H1 (cell line): ENCODE measurements around the gene RAB38. TPM values are rescaled to one million over a fixed set of nuclear protein-coding genes. Genes with fewer than 3 reads are reported as not detected.

Source experiments
- CTCF ChIA-PET: fragments of 300-600 bp; sonication (Branson Sonifier 250); formaldehyde crosslinking; loops from one replicate; lab custom pipeline; 2021; ENCODE audit not compliant: partially characterized antibody; lab: Charles Lee
- POLR2A ChIA-PET: fragments of 300-600 bp; sonication (Branson Sonifier 250); formaldehyde crosslinking; loops from one replicate; lab custom pipeline; 2021; ENCODE audit warnings: inconsistent platforms; ENCODE audit not compliant: partially characterized antibody; lab: Charles Lee
- DNase-seq, 2 experiments: peaks; one replicate each; pipeline versions ENCODE4 v3.0.0 to v3.0.0-alpha.2; 2010 to 2022; ENCODE audit warnings: low spot score in 2 of 2, low read depth in 1 of 2, mixed read lengths in 1 of 2
- FAIRE-seq: peaks from 2 replicates; lab custom pipeline; 2011; peaks lifted over from hg19 to GRCh38; lab: Jason Lieb, UNC
- H2AFZ ChIP-seq: 2 replicates; pipeline ENCODE4 v1.8.1; 2012; ENCODE audit warnings: low read length, inconsistent platforms
- H2AK5ac ChIP-seq: 2 replicates; pipeline ENCODE4 v1.6.1; 2013; ENCODE audit warnings: low read depth, low read length
- H2BK120ac ChIP-seq: replicated peaks from 2 replicates; pipeline ENCODE3; 2013; ENCODE audit warnings: low read depth, low read length, inconsistent platforms
- H2BK12ac ChIP-seq: 2 replicates; pipeline ENCODE4 v1.6.1; 2013; ENCODE audit warnings: low read depth, low read length
- H2BK15ac ChIP-seq: 2 replicates; pipeline ENCODE4 v1.6.1; 2013; ENCODE audit warnings: low read length
- H2BK20ac ChIP-seq: 2 replicates; pipeline ENCODE4 v1.6.1; 2013; ENCODE audit warnings: low read length
- H2BK5ac ChIP-seq: 2 replicates; pipeline ENCODE4 v1.6.1; 2013; ENCODE audit warnings: low read depth, low read length
- H3K14ac ChIP-seq: 2 replicates; pipeline ENCODE4 v1.6.1; 2013; ENCODE audit warnings: inconsistent platforms; ENCODE audit not compliant: insufficient read length
- H3K18ac ChIP-seq: 2 replicates; pipeline ENCODE4 v1.6.1; 2013; ENCODE audit warnings: low read length; ENCODE audit errors: extremely low read depth
- H3K23ac ChIP-seq: 2 replicates; pipeline ENCODE4 v1.6.1; 2013; ENCODE audit warnings: inconsistent platforms; ENCODE audit not compliant: insufficient read length
- H3K23me2 ChIP-seq: 2 replicates; pipeline ENCODE4 v1.6.1; 2013; ENCODE audit warnings: low read depth, low read length
- H3K27ac ChIP-seq: 2 replicates; pipeline ENCODE4 v1.6.1; 2011; ENCODE audit warnings: low read depth, low read length, inconsistent platforms
- H3K27me3 ChIP-seq, 4 experiments: replicated peaks in 1 of 4; 1 replicate in 1 of 4; 2 replicates in 3 of 4; pipeline versions ENCODE4 v1.6.1 to v1.8.1; 2011 to 2013; ENCODE audit warnings: low read length in 3 of 4, mild to moderate bottlenecking in 3 of 4, inconsistent platforms in 2 of 4, mixed read lengths in 2 of 4, moderate library complexity in 1 of 4; ENCODE audit not compliant: control insufficient read depth in 3 of 4, insufficient read depth in 3 of 4; ENCODE audit errors: extremely low read depth in 1 of 4
- H3K36me3 ChIP-seq, 4 experiments: 2 replicates each; pipeline versions ENCODE4 v1.6.1 to v1.8.1; 2011 to 2013; ENCODE audit warnings: mild to moderate bottlenecking in 4 of 4, low read length in 3 of 4, moderate library complexity in 2 of 4, control low read depth in 1 of 4, inconsistent platforms in 1 of 4; ENCODE audit not compliant: insufficient read depth in 4 of 4, control insufficient read depth in 2 of 4
- H3K4ac ChIP-seq: replicated peaks from 2 replicates; pipeline ENCODE3; 2013; ENCODE audit warnings: low read length, low read depth, mixed read lengths, inconsistent platforms; ENCODE audit not compliant: insufficient read length
- H3K4me1 ChIP-seq, 4 experiments: replicated peaks in 1 of 4; 1 replicate in 1 of 4; 2 replicates in 3 of 4; pipeline versions ENCODE4 v1.6.1 to v1.8.1; 2011 to 2013; ENCODE audit warnings: low read length in 3 of 4, inconsistent platforms in 2 of 4, mixed read lengths in 1 of 4; ENCODE audit not compliant: insufficient read depth in 4 of 4, control insufficient read depth in 3 of 4
- H3K4me2 ChIP-seq, 2 experiments: 2 replicates each; pipeline versions ENCODE4 v1.6.1 to v1.8.1; 2011 to 2013; ENCODE audit warnings: low read depth in 2 of 2, low read length in 2 of 2, control low read depth in 1 of 2, inconsistent platforms in 1 of 2, mild to moderate bottlenecking in 1 of 2; ENCODE audit not compliant: insufficient read depth in 1 of 2
- H3K4me3 ChIP-seq, 4 experiments: fragments of 200-600, 300-600 bp in 1 of 4; sonication (generic), shearing (Covaris generic), sonication (Bioruptor Twin) in 1 of 4; 2 replicates each; pipeline versions ENCODE4 v1.5.1 to v1.8.1; 2011 to 2016; ENCODE audit warnings: low read length in 4 of 4, low read depth in 3 of 4, control low read depth in 2 of 4, inconsistent platforms in 2 of 4, mild to moderate bottlenecking in 2 of 4, mixed read lengths in 1 of 4, moderate library complexity in 1 of 4; ENCODE audit not compliant: insufficient read depth in 2 of 4; ENCODE audit errors: extremely low read depth in 1 of 4
- H3K56ac ChIP-seq: replicated peaks from 2 replicates; pipeline ENCODE3; 2013; ENCODE audit warnings: low read depth, mild to moderate bottlenecking, mixed read lengths, low read length, inconsistent platforms; ENCODE audit not compliant: insufficient read length
- H3K79me1 ChIP-seq: 2 replicates; pipeline ENCODE4 v1.6.1; 2013; ENCODE audit warnings: low read depth, low read length, control low read depth
- H3K79me2 ChIP-seq, 2 experiments: 2 replicates each; pipeline versions ENCODE4 v1.6.1 to v1.8.1; 2012 to 2013; ENCODE audit warnings: low read length in 2 of 2, mild to moderate bottlenecking in 2 of 2, inconsistent platforms in 1 of 2; ENCODE audit not compliant: insufficient read depth in 2 of 2, control insufficient read depth in 1 of 2
- H3K9ac ChIP-seq, 4 experiments: replicated peaks in 1 of 4; 1 replicate in 1 of 4; 2 replicates in 3 of 4; pipeline versions ENCODE4 v1.6.1 to v1.8.1; 2011 to 2013; ENCODE audit warnings: low read depth in 3 of 4, low read length in 3 of 4, control low read depth in 2 of 4, mild to moderate bottlenecking in 2 of 4, moderate library complexity in 2 of 4, inconsistent platforms in 1 of 4; ENCODE audit errors: extremely low read depth in 1 of 4
- H3K9me3 ChIP-seq, 2 experiments: 2 replicates each; pipeline versions ENCODE4 v1.6.1 to v1.8.1; 2012 to 2013; ENCODE audit warnings: mild to moderate bottlenecking in 2 of 2, moderate library complexity in 2 of 2, control low read depth in 1 of 2, inconsistent platforms in 1 of 2, low read depth in 1 of 2, low read length in 1 of 2, mixed read lengths in 1 of 2; ENCODE audit not compliant: insufficient read depth in 2 of 2
- H4K20me1 ChIP-seq, 2 experiments: replicated peaks in 1 of 2; 2 replicates each; pipeline versions ENCODE3 to v1.8.1; 2011 to 2013; ENCODE audit warnings: inconsistent platforms in 2 of 2, low read length in 2 of 2, mild to moderate bottlenecking in 1 of 2; ENCODE audit not compliant: insufficient read depth in 2 of 2, control insufficient read depth in 1 of 2
- H4K5ac ChIP-seq: 2 replicates; pipeline ENCODE4 v1.6.1; 2013; ENCODE audit warnings: low read length, low read depth, mixed read lengths, inconsistent platforms; ENCODE audit not compliant: insufficient read length
- H4K8ac ChIP-seq: 2 replicates; pipeline ENCODE4 v1.8.0; 2013; ENCODE audit warnings: mild to moderate bottlenecking, moderate library complexity, low read length, inconsistent platforms; ENCODE audit not compliant: insufficient read depth; ENCODE audit errors: extremely low read depth
- H4K91ac ChIP-seq: replicated peaks from 2 replicates; pipeline ENCODE3; 2013; ENCODE audit warnings: low read length, mixed read lengths, inconsistent platforms; ENCODE audit not compliant: insufficient read length
- CEBPB ChIP-seq: IDR thresholded peaks from 2 replicates; pipeline ENCODE4 v1.6.1; 2012; ENCODE audit warnings: low read depth, low read length
- GTF2F1 ChIP-seq: IDR thresholded peaks from 2 replicates; pipeline ENCODE4 v1.6.1; 2012; ENCODE audit warnings: low read depth, low read length, improper control_type of control experiment, borderline replicate concordance
- NRF1 ChIP-seq: IDR thresholded peaks from 2 replicates; pipeline ENCODE4 v1.6.1; 2011; ENCODE audit warnings: mild to moderate bottlenecking, low read depth, low read length, improper control_type of control experiment
- SIRT6 ChIP-seq: IDR thresholded peaks from one replicate; pipeline ENCODE4 v1.7.1; 2012; ENCODE audit warnings: low read length, inconsistent platforms
- SP4 ChIP-seq: IDR thresholded peaks from 2 replicates; pipeline ENCODE4 v1.6.1; 2012; ENCODE audit warnings: low read length, inconsistent platforms
- TBP ChIP-seq: IDR thresholded peaks from 2 replicates; pipeline ENCODE4 v1.6.1; 2011; ENCODE audit warnings: low read depth, low read length, improper control_type of control experiment
- ZNF274 ChIP-seq: IDR thresholded peaks from 2 replicates; pipeline ENCODE4 v1.7.0; 2012; ENCODE audit warnings: low read length, borderline replicate concordance; ENCODE audit errors: extremely low read depth
- WGBS, 2 experiments: shearing (Covaris generic) in 1 of 2; methylation state at CpG; one replicate each; pipeline versions ENCODE4 v1.1.6 to v1.1.7; 2013 to 2015; ENCODE audit warnings: low lambda C conversion rate in 2 of 2, mixed read lengths in 2 of 2, inconsistent platforms in 1 of 2, low coverage in 1 of 2, missing lambda C conversion rate in 1 of 2; ENCODE audit not compliant: insufficient replicate concordance in 2 of 2, insufficient coverage in 1 of 2, insufficient read length in 1 of 2; ENCODE audit errors: extremely low coverage in 1 of 2, missing lambda C conversion rate in 1 of 2; 5-methylcytosine and 5-hydroxymethylcytosine counted together
- polyA plus RNA-seq, 7 experiments: library from polyadenylated mRNA; depleted of rRNA in 3 of 7; stranded (reverse) in 5 of 7; unstranded in 2 of 7; fragments of >200 nt in 5 of 7; fragments of 200-250 nt in 2 of 7; gene quantifications; 1 replicate in 5 of 7; 2 replicates in 1 of 7; 4 replicates in 1 of 7; pipeline versions ENCODE4 v1.2.1 to v1.2.3, GENCODE V29; 2011 to 2013; ENCODE audit warnings: missing spikeins in 2 of 7, mixed read lengths in 2 of 7
- total RNA-seq: library from RNA; stranded (reverse); fragmentation: NEBNext Ultra II Directional; extraction: Animal tissue kit (Norgen Biotek cat#: 25700); gene quantifications from 2 replicates; pipeline ENCODE4 v1.2.1, GENCODE V29; 2021
- TF ChIP-seq, protein P1 (sequence below): IDR thresholded peaks from 2 replicates; pipeline ENCODE4 v1.6.1; 2012; ENCODE audit warnings: low read length, inconsistent platforms
- TF ChIP-seq, protein P2 (sequence below): IDR thresholded peaks from 2 replicates; pipeline ENCODE4 v1.6.1; 2011; ENCODE audit warnings: low read depth, mild to moderate bottlenecking, low read length; ENCODE audit not compliant: insufficient read depth
- TF ChIP-seq, protein P3 (sequence below), 3 experiments: IDR thresholded peaks; 1 replicate in 2 of 3; 2 replicates in 1 of 3; pipeline versions ENCODE4 v1.5.1 to v1.6.1; 2011; ENCODE audit warnings: low read length in 3 of 3, mild to moderate bottlenecking in 3 of 3, inconsistent platforms in 2 of 3, low read depth in 1 of 3, moderate library complexity in 1 of 3; ENCODE audit not compliant: insufficient read depth in 1 of 3; ENCODE audit errors: control extremely low read depth in 1 of 3

RAB38 gene
- total and polyA plus RNA-seq, 2 of the 8 experiments (the other 6 are each of a cell fraction or from before 2014, with no cell fraction given), result 15.4 to 16.5 TPM

DNA sequence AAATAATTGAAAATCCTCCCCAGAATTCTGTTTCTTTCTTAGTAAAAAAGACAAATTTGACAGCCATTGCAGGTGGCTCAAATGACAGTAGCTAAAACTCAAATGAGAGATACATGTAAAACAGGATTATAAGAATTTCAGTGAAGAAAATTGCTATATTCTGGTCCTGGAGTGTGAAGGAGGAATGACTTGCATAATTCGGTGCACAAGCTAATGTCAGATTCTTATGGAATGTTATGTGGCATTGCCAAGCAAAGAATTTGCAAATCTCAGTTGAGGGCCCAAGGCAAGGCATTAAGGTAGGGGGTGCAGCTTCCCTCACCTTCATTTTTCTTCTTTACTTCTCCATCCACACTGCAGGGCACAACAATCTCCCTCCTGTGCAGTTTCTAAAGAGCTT is 35.4 kb downstream of the RAB38 start:
- 63% methylated on average over 1 of the region's 1 CpG; no CpG with 5 or more reads in 1 of the 2 experiments for WGBS, 2 experiments
- no peak for TF ChIP-seq GTF2F1
- no peak for TF ChIP-seq ZNF274
- TF ChIP-seq CEBPB, result no peak
- TF ChIP-seq SIRT6, result no peak
- no peak for TF ChIP-seq SP4
- TF ChIP-seq, protein P1, sequence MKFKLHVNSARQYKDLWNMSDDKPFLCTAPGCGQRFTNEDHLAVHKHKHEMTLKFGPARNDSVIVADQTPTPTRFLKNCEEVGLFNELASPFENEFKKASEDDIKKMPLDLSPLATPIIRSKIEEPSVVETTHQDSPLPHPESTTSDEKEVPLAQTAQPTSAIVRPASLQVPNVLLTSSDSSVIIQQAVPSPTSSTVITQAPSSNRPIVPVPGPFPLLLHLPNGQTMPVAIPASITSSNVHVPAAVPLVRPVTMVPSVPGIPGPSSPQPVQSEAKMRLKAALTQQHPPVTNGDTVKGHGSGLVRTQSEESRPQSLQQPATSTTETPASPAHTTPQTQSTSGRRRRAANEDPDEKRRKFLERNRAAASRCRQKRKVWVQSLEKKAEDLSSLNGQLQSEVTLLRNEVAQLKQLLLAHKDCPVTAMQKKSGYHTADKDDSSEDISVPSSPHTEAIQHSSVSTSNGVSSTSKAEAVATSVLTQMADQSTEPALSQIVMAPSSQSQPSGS, result no peak
- TF ChIP-seq, protein P2, sequence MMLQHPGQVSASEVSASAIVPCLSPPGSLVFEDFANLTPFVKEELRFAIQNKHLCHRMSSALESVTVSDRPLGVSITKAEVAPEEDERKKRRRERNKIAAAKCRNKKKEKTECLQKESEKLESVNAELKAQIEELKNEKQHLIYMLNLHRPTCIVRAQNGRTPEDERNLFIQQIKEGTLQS, result no peak
- TF ChIP-seq, protein P3, sequence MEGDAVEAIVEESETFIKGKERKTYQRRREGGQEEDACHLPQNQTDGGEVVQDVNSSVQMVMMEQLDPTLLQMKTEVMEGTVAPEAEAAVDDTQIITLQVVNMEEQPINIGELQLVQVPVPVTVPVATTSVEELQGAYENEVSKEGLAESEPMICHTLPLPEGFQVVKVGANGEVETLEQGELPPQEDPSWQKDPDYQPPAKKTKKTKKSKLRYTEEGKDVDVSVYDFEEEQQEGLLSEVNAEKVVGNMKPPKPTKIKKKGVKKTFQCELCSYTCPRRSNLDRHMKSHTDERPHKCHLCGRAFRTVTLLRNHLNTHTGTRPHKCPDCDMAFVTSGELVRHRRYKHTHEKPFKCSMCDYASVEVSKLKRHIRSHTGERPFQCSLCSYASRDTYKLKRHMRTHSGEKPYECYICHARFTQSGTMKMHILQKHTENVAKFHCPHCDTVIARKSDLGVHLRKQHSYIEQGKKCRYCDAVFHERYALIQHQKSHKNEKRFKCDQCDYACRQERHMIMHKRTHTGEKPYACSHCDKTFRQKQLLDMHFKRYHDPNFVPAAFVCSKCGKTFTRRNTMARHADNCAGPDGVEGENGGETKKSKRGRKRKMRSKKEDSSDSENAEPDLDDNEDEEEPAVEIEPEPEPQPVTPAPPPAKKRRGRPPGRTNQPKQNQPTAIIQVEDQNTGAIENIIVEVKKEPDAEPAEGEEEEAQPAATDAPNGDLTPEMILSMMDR (IDR thresholded peaks at IDR 0.05; ENCODE audit: control extremely low read depth in 1 of 3, insufficient read depth in 1 of 3, low read depth in 1 of 3, low read length in 3 of 3), result no peak
- TF ChIP-seq NRF1, result no peak
- TF ChIP-seq TBP, result no peak

More for the DNA sequence above, 35.4 kb downstream of the RAB38 start:
- Histone ChIP-seq H2AK5ac (no peak overlapping the region), H3K56ac (no peak overlapping the region), H4K20me1 (peaks cover 0 to 1% of the 10 kb centered on the region in 2 experiments), H3K4ac (no peak overlapping the region), H4K91ac (no peak overlapping the region), H2BK120ac (no peak overlapping the region), H3K18ac (no peak overlapping the region), H3K79me1 (no peaks in the 10 kb centered on the region), H2BK15ac (no peak overlapping the region), H3K27me3 (no peaks in the 10 kb centered on the region), H3K9me3 (no peaks in the 10 kb centered on the region), H3K4me1 (no peaks in the 10 kb centered on the region), H3K14ac (no peak overlapping the region), H2BK5ac (no peak overlapping the region), H2BK20ac (no peak overlapping the region), H3K23ac (no peak overlapping the region), H3K9ac (no peak overlapping the region), H4K5ac (no peak overlapping the region), H2AFZ (no peak overlapping the region), H3K4me2 (no peak overlapping the region), H3K27ac (no peak overlapping the region), H3K36me3 (no peaks in the 10 kb centered on the region), H3K4me3 (no peak overlapping the region), H4K8ac (no peak overlapping the region), H2BK12ac (no peak overlapping the region), H3K23me2 (no peaks in the 10 kb centered on the region), H3K79me2 (no peaks in the 10 kb centered on the region)
- CTCF ChIA-PET, result no interaction called here
- POLR2A ChIA-PET, result no interaction called here
- no peak for DNase-seq
- FAIRE-seq, result no peak
